ENCODE data around the gene KCNK10. TPM values are rescaled to one million over a fixed set of nuclear protein-coding genes. Genes with fewer than 3 reads are reported as not detected.

Gene KCNK10
- total and polyA plus RNA-seq, 11 donors, result 0.07 to 0.31 (median 0.20) TPM; not detected in 7

DNA sequence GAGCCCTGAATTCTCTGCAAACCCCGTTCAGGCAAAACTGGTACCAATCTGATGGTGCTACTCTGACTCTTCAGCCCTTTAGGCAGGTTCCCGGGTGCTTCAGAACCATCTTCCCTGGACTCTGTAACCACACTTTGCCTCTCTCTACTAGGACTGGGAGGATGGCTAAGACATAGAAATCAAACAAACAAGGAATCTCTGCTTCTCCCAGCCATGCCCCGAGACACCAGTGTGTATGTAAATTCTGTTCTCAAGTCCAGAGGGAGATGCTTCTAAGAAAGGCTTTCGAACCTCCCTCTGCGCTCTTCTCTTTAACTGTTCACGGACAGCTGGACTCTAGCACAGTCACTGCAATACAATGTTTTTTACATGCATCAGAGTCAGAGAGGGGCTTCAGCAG is 1.9 kb upstream of the KCNK10 start:
- Histone ChIP-seq H3K4me3 (no peak overlapping the region), H3K36me3 (no peaks in the 10 kb centered on the region), H3K27me3 (peaks cover 22 to 98% (median 71%) of the 10 kb centered on the region in 9 donors), H3K27ac (no peak overlapping the region), H3K9me3 (peaks cover 0 to 9% (median 0%) of the 10 kb centered on the region in 12 donors), H3K4me1 (peaks cover 0 to 25% (median 4%) of the 10 kb centered on the region in 12 donors)
- intact Hi-C loops (cut with DNase I), result no loop called here
- ATAC-seq (no peak), DNase-seq (no peak)
- 64 to 78% (median 69%) methylated on average over 6 of the region's 6 CpGs for WGBS, 4 donors
- TF ChIP-seq, protein P1, sequence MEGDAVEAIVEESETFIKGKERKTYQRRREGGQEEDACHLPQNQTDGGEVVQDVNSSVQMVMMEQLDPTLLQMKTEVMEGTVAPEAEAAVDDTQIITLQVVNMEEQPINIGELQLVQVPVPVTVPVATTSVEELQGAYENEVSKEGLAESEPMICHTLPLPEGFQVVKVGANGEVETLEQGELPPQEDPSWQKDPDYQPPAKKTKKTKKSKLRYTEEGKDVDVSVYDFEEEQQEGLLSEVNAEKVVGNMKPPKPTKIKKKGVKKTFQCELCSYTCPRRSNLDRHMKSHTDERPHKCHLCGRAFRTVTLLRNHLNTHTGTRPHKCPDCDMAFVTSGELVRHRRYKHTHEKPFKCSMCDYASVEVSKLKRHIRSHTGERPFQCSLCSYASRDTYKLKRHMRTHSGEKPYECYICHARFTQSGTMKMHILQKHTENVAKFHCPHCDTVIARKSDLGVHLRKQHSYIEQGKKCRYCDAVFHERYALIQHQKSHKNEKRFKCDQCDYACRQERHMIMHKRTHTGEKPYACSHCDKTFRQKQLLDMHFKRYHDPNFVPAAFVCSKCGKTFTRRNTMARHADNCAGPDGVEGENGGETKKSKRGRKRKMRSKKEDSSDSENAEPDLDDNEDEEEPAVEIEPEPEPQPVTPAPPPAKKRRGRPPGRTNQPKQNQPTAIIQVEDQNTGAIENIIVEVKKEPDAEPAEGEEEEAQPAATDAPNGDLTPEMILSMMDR (IDR thresholded peaks at IDR 0.05), result no peak
- no peak for TF ChIP-seq POLR2A (IDR thresholded peaks at IDR 0.05)

DNA sequence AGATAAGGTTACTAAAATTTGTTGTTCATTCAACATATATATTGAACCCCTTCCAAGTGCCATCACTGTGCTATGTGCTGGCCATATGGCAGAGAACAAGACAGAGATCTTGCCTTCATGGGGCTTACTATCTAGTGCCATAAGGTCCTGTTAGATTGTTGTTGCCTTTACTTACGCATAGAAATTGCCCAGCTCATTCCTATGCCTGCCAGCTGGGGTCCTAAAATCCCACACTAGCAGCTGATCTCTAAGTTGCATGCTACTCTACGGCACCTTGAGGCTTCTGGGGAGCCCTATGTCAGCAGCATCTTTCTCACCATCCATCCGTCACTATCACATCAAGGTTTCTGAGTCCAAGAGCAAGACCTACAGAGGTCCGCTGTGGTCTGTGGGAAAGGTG is 1.4 kb upstream of the KCNK10 start:
- TF ChIP-seq, protein P1 (IDR thresholded peaks at IDR 0.05), result no peak
- TF ChIP-seq POLR2A (IDR thresholded peaks at IDR 0.05), result no peak
- Histone ChIP-seq H3K4me1 (peaks cover 0 to 25% (median 4%) of the 10 kb centered on the region in 12 donors), H3K4me3 (no peak overlapping the region), H3K36me3 (no peaks in the 10 kb centered on the region), H3K27ac (no peak overlapping the region), H3K9me3 (peaks cover 0 to 9% (median 0%) of the 10 kb centered on the region in 12 donors), H3K27me3 (peaks cover 22 to 98% (median 67%) of the 10 kb centered on the region in 9 donors)
- intact Hi-C loops (cut with DNase I), result no loop called here
- DNase-seq, result no peak
- ATAC-seq, result no peak
- 46 to 77% (median 58%) methylated on average over 2 to 4 of the region's 4 CpGs for WGBS, 4 donors

DNA sequence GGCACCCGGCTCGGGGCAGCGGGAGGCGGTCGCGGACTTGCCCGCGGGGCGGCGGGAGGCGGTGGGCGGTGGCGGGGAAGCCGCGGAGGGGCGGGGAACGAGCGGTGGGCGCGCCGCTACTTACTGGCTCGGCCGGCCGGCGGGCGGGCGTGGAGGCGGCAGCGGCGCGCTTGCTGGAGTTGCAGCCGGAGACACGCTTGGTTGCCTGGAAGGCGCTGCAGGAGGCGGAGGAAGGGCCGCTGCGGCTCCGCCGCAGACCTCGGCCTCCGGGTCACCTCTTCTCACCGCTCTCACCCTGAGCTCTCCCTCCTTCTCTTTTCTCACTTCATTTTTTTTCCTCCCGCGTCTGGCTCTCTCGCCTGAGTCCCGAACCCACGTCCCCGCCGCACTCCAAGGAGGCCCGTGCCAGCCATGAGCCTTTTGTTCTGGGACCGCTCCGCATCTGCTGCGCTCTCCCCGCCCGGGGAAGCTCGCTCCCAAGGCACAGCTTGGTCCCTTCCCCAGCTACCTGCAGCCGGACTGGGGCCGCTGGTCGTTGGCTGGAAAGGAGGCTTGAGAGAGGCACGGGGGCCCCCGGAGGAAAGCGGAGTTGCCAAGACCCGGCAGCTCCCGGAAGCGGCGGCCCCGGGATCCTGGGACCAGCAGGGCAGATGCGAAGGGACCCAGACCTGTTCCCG is 592 bp upstream of the KCNK10 start:
- peaks cover 22 to 93% (median 66%) of the 10 kb centered on the region in 9 donors for H3K27me3 ChIP-seq
- peaks cover 0 to 8% (median 0%) of the 10 kb centered on the region in 12 donors for H3K9me3 ChIP-seq
- TF ChIP-seq, protein P1 (IDR thresholded peaks at IDR 0.05), result no peak
- no peak for TF ChIP-seq POLR2A (IDR thresholded peaks at IDR 0.05)
- WGBS, 4 donors, result 0 to 1% (median 1%) methylated on average over 39 to 69 of the region's 69 CpGs
- H3K4me3 ChIP-seq, result peak overlapping the region in 10 of 12 donors; percentile 24 to 56 (median 42)
- no peaks in the 10 kb centered on the region for H3K36me3 ChIP-seq
- peaks cover 0 to 25% (median 4%) of the 10 kb centered on the region in 12 donors for H3K4me1 ChIP-seq
- intact Hi-C loops (cut with DNase I), result no loop called here
- no peak overlapping the region for H3K27ac ChIP-seq
- DNase-seq, result no peak
- ATAC-seq, result no peak

DNA sequence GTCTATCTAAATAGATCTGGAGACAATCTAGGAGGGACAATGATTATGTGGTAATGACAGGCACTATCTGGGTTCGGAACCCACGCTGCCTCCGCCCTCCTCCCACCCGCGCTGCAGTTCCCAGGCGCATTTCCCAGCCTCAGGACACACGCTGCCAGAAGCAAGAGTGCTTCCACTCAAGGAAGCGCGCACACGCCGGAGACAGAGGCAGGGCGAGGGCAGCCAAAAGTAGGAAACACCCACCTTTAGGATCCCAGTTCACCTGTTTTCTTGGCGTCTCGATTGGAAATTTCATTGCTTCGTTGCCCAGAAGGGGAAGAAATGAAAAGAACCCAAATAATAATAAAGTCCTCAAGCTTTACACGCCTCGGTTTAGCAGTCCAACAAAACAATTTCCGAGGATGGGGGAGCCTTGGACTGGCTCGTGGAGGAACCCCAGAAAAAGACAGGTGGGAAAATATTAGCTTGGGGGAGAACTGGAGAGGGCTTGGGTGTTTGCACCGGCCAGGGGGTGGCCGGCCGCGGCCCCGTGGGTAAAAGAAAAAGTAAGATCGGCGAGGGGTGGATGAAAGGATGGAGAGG is 474 bp downstream of the KCNK10 start:
- no peak for DNase-seq
- Histone ChIP-seq H3K27me3 (peaks cover 22 to 88% (median 60%) of the 10 kb centered on the region in 9 donors), H3K4me1 (peaks cover 0 to 25% (median 4%) of the 10 kb centered on the region in 12 donors), H3K27ac (no peak overlapping the region), H3K4me3 (peak overlapping the region in 11 of 12 donors; percentile 9 to 56 (median 38)), H3K36me3 (no peaks in the 10 kb centered on the region), H3K9me3 (no peaks in the 10 kb centered on the region)
- WGBS, 4 donors, result 2 to 4% (median 3%) methylated on average over 26 of the region's 26 CpGs
- intact Hi-C loops (cut with DNase I), result no loop called here
- TF ChIP-seq, protein P1 (IDR thresholded peaks at IDR 0.05), result no peak
- no peak for TF ChIP-seq POLR2A (IDR thresholded peaks at IDR 0.05)
- no peak for ATAC-seq
